HFF-Myc (cell line): ENCODE data around the gene LILRB3.
A peak's percentile ranks its signal among the peaks of the same experiment; 100 is the strongest.

ENCODE experiments used
- DNase-seq: peaks from one replicate; pipeline ENCODE4 v3.0.0-alpha.2; 2011; ENCODE audit warnings: low read depth; ENCODE audit errors: extremely low read depth
- H3K4me3 ChIP-seq: replicated peaks from 2 replicates; pipeline ENCODE4 v1.5.1; 2011; ENCODE audit warnings: low read depth, mild to moderate bottlenecking, control low read depth, low read length
- TF ChIP-seq, protein P1 (sequence below): IDR thresholded peaks from 2 replicates; pipeline ENCODE4 v1.5.1; 2012; ENCODE audit warnings: mild to moderate bottlenecking, low read depth, low read length, control low read depth; ENCODE audit errors: missing control alignments

The LILRB3 gene

DNA sequence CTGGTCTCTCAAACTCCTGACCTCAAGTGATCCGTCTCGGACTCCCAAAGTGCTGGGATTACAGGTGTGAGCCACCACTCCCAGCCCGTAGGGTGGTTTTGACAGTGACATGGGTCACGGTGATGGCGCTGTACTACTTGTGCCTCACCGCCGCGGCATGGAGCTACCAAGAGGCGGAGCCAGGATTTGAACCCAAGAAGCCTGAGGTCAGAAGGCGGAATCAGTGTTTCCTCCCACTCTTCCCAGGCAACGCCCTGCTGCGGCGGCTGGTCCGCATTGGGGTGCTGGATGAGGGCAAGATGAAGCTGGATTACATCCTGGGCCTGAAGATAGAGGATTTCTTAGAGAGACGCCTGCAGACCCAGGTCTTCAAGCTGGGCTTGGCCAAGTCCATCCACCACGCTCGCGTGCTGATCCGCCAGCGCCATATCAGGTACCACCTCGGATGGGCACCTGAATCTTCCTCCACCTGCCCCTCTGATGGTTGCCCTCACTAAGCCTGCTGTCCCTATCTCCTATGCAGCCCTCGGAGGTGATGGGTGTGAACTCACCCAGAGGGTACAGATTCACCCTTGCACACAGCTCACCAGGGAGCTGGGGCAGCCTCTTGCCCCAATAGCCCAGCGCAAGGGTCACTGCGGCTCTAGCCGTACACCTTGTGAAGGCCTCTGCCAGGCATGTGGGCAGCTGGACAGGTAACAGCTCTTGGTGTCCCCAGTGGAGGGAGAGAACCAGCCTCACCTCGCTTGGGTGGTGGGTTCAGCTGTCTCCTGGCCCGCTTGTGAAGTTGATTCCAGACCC is 16.6 kb downstream of the LILRB3 start:
- TF ChIP-seq, protein P1, sequence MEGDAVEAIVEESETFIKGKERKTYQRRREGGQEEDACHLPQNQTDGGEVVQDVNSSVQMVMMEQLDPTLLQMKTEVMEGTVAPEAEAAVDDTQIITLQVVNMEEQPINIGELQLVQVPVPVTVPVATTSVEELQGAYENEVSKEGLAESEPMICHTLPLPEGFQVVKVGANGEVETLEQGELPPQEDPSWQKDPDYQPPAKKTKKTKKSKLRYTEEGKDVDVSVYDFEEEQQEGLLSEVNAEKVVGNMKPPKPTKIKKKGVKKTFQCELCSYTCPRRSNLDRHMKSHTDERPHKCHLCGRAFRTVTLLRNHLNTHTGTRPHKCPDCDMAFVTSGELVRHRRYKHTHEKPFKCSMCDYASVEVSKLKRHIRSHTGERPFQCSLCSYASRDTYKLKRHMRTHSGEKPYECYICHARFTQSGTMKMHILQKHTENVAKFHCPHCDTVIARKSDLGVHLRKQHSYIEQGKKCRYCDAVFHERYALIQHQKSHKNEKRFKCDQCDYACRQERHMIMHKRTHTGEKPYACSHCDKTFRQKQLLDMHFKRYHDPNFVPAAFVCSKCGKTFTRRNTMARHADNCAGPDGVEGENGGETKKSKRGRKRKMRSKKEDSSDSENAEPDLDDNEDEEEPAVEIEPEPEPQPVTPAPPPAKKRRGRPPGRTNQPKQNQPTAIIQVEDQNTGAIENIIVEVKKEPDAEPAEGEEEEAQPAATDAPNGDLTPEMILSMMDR: no peak
- no peak for DNase-seq
- H3K4me3 ChIP-seq: peak overlapping the region; percentile 97

DNA sequence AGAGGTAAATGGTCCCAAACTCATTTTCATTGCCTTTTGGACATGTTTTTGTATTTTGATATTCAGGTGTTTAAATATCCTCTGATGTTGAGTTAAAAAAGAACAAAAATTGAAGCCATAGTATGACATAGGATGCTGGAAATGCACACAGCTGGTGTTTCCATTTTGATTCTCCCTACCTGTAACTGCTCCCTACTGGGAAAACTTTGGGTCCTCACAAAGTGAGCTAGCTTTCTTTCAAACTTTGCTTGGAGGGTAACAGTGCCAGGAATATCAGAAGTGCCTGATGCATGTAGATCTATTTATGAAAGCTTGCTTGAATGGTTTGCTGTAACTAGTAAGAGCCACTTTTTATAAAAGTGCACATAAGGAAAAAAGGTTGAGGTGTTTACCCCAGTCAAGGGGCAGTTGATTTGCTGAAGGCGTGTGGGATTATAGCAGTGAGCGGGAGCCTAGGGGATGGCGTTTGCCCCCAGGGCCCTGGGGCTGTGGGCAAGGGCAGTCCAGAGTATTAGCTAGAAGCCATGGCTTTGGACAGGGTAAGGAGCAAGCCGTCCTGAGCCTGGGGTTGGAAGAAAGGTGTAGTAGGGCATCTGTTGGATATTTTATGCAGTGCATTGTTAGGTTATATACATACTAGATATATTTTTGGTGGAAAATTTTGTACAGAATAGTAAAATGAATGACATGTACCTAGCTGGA is 17.9 kb downstream of the LILRB3 start:
- no peak for DNase-seq
- H3K4me3 ChIP-seq: peak overlapping the region; percentile 97
- TF ChIP-seq, protein P1: no peak

DNA sequence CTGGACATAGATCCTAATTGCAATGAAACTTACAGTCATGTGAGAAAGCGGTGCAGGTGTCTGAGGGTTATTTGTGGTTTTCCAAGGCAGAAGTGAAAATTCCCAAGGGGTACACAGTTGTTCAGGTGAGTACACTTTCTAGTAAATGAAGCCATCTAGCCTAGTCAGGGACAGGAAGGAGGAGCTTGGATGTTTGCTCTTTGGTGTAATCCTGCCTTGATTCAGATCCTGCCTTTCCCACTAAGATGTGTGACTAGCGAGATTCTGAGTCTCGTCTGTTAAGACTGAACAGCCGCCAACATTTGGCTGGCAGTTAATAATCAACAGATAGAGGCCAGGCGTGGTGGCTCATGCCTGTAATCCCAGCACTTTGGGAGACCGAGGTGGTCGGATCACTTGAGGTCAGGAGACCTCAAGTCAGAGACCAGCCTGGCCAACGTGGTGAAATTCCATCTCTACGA is 19.6 kb downstream of the LILRB3 start:
- DNase-seq: no peak
- H3K4me3 ChIP-seq: peak overlapping the region; percentile 97
- TF ChIP-seq, protein P1: no peak

DNA sequence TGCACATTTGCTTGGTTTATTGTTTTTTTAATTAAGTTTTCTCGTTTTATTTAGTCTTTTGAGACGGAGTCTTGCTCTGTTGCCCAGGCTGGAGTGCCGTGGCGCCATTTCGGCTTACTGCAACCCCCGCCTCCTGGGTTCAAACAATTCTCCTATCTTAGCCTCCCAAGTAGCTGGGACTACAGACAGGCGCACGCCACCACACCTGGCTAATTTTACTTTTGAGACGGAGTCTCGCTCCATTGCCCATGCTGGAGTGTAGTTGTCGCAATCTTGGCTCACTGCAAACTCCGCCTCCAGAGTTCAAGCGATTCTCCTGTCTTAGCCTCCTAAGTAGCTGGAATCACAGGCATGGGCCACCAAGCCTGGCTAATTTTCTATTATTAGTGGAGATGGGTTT is 20.8 kb downstream of the LILRB3 start:
- H3K4me3 ChIP-seq: peak overlapping the region; percentile 97
- TF ChIP-seq, protein P1: no peak
- no peak for DNase-seq

DNA sequence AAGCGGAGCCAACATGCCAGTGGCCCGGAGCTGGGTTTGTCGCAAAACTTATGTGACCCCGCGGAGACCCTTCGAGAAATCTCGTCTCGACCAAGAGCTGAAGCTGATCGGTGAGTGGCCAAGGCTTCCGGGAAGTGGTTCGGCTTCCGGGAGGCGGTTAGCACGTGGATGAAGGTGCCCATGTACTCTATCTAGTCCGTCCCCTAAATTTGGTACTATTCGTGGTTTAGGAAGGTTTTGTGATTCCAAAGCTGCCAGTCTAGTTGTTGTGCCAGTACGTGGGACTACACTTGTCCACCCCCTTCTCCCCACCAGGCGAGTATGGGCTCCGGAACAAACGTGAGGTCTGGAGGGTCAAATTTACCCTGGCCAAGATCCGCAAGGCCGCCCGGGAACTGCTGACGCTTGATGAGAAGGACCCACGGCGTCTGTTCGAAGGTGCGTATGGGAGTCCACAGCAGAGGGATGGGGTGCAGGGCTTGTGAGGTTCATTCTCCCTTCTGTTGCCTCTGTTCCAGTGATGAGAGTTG is 21.6 kb downstream of the LILRB3 start:
- TF ChIP-seq, protein P1: no peak
- no peak for DNase-seq
- H3K4me3 ChIP-seq: peak overlapping the region; percentile 97

DNA sequence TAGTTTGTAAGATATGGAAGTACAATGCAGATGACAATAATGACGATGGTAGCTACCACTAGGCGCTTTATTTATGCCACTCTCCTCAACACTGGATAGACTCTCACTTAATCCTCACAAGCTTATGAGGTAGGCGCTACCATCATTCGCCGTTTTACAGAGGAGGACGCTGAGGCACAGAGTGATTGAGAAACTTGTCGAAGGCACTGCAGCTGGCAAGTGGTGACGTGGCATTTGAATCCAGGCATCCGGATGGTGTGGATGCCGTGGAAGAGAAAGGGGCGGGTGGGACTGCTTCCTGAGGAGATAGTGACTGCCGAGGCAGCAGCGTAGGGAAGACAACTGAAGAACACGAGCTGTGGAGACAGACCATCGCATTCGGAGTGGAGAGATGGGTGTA is 23.4 kb downstream of the LILRB3 start:
- TF ChIP-seq, protein P1: no peak
- no peak for DNase-seq
- no peak overlapping the region for H3K4me3 ChIP-seq
